Lower lobe of right lung (tissue), 2 donors: Measurements from ENCODE around the gene INPP4A. TPM values are rescaled to one million over a fixed set of nuclear protein-coding genes. Genes with fewer than 3 reads are reported as not detected.

ENCODE experiments used
- ATAC-seq, 2 donors: fragments of 200-7000 bp; cut with Tn5 transposase; one replicate each; pipeline ENCODE4 v1.9.1; 2020 to 2022; ENCODE audit warnings: mild to moderate bottlenecking in 2 of 2, moderate library complexity in 2 of 2
- DNase-seq: peaks from one replicate; pipeline ENCODE4 v3.0.0-alpha.2; 2020
- H3K27ac ChIP-seq: fragments of 200-600 bp; one replicate; pipeline ENCODE4 v1.8.0; 2022
- H3K27me3 ChIP-seq: fragments of 200-600 bp; one replicate; pipeline ENCODE4 v1.8.0; 2022; ENCODE audit warnings: low read depth
- H3K36me3 ChIP-seq: fragments of 200-600 bp; one replicate; pipeline ENCODE4 v1.8.0; 2022; ENCODE audit warnings: mild to moderate bottlenecking
- H3K4me1 ChIP-seq: fragments of 200-600 bp; one replicate; pipeline ENCODE4 v1.8.0; 2022
- H3K4me3 ChIP-seq: fragments of 200-600 bp; one replicate; pipeline ENCODE4 v1.8.0; 2022; ENCODE audit warnings: mild to moderate bottlenecking
- H3K9me3 ChIP-seq: fragments of 200-600 bp; one replicate; pipeline ENCODE4 v1.8.0; 2022
- CTCF ChIP-seq: fragments of 200-600 bp; IDR thresholded peaks from one replicate; pipeline ENCODE4 v1.8.0; 2022; ENCODE audit warnings: antibody characterized with exemption, mild to moderate bottlenecking
- intact Hi-C: fragments of 100-400 bp; cut with DNase I; formaldehyde crosslinking; loops from one replicate; pipeline ENCODE4 v1.11.0; 2022
- total RNA-seq: library from RNA; stranded (reverse); fragmentation: NEBNext Ultra II Directional; extraction: Animal tissue kit (Norgen Biotek cat#: 25700); gene quantifications from one replicate; pipeline ENCODE4 v1.2.1, GENCODE V29; 2021
- donor health status: DM: no; HTN: yes; CAD: no; lungs with severe emphysema.

Gene INPP4A
- total RNA-seq, 1 donor from 2014 or later, result 35.6 TPM

GRCh38 chr2:98441706-98442450, 2.8 kb upstream of the INPP4A start:
- intact Hi-C loops, result no loop called here
- H3K9me3 ChIP-seq, result peaks cover 3% of the 10 kb centered on the region
- DNase-seq, result no peak
- no peak for ATAC-seq
- TF ChIP-seq CTCF, result no peak
- no peaks in the 10 kb centered on the region for H3K36me3 ChIP-seq
- H3K4me1 ChIP-seq, result peaks cover 21% of the 10 kb centered on the region
- no peak overlapping the region for H3K4me3 ChIP-seq
- H3K27me3 ChIP-seq, result no peaks in the 10 kb centered on the region
- no peak overlapping the region for H3K27ac ChIP-seq

DNA sequence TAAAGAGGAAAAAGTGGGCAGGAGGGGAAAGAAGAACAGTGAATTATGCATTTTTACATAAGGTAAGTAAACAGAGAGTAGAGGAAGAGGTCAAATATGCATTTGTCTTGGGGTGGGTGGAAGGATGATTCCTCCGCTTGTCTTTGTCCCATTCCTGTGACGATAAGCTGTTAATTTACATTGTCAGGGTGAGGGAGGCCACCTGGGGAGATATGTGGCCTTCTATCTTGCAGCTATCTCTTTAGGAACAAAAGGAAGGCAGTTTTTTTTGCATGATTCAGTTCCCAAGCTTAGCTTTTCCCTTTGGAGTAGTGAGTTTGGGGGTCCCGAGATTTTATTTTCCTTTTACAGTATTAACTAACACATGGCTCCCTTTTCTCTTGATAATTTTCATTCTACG, 2.2 kb upstream of the INPP4A start:
- ATAC-seq (no peak), DNase-seq (no peak)
- intact Hi-C loops, result no loop called here
- no peak overlapping the region for H3K4me3 ChIP-seq
- peaks cover 24% of the 10 kb centered on the region for H3K4me1 ChIP-seq
- H3K9me3 ChIP-seq, result peaks cover 3% of the 10 kb centered on the region
- no peak overlapping the region for H3K27ac ChIP-seq
- H3K27me3 ChIP-seq, result no peaks in the 10 kb centered on the region
- no peak for TF ChIP-seq CTCF
- H3K36me3 ChIP-seq, result no peaks in the 10 kb centered on the region

GRCh38 chr2:98445177-98445682, 572 bp downstream of the INPP4A start:
- TF ChIP-seq CTCF, result no peak
- Histone ChIP-seq H3K27me3 (no peaks in the 10 kb centered on the region), H3K27ac (peak overlapping the region; percentile 82), H3K36me3 (no peaks in the 10 kb centered on the region), H3K9me3 (no peaks in the 10 kb centered on the region), H3K4me1 (peaks cover 24% of the 10 kb centered on the region), H3K4me3 (peak overlapping the region; percentile 77)
- DNase-seq, result peak; percentile 62
- intact Hi-C loops, result no loop called here
- ATAC-seq, result peak; percentile 58 to 60

DNA sequence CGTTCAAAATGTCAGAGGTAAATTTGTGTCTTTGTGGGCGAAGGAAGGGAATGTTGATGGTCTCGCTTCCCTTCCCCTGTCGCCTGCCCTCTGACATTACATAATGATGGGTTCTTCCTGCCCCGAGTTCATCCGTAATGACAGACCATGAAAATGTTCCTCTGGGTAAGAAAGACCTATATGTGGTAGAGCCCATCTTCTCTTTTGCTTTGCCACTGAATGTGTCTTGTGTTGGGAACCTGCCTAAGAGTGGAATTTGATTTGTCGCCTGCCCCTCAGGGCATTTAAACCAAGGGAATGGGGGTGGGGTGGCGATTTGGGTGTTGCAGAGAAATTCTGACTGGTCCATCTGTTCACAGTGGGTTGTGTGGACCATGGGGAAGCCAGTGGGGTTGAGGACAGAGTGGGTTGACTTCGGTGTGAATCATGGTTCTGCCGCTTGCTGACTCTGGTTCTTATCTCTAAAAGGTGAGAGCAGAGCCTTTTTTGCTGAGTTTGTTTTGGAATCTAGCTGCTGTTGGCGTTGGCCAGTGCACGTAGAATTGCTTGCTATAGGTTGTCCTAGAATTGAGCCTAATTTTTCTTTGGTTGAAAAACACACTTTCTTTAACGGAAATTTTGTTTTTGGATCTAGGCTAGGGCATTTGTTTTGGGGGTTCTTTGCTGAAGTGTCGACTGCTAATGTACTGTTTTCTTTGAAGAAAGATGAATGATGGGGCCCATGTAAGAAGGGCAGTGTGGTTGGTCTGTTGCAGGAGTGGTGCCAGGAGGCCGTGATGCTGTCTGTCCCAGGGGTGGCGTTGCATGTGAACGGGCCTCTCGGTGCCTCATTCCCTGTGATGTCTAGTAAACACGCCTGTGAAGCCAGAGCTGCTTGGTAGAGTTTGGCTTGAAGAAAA, 1.3 kb downstream of the INPP4A start:
- TF ChIP-seq CTCF, result no peak
- H3K4me3 ChIP-seq, result peak overlapping the region; percentile 77
- peak overlapping the region; percentile 82 for H3K27ac ChIP-seq
- intact Hi-C loops, result no loop called here
- ATAC-seq (peak; percentile 20 to 25), DNase-seq (no peak)
- peaks cover 27% of the 10 kb centered on the region for H3K4me1 ChIP-seq
- no peaks in the 10 kb centered on the region for H3K9me3 ChIP-seq
- no peaks in the 10 kb centered on the region for H3K36me3 ChIP-seq
- no peaks in the 10 kb centered on the region for H3K27me3 ChIP-seq

DNA sequence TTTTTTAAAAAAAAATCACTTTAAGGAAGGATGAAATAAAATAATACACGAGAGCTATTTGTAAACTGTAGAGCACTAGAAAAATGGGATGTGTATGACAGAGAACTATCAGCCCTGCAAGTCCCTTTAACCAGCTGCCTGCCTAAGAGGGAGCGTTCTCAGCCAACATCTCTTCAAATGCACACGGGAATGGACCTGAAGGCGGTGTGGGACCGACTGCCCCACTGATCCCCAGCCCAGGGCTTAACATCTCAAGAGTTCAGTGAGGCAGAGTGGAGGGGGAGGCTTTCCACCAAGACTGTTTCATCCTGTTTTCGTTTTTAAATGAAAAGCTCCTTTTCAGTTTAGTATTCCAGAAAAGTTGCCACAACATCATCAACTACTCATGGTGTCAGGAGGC, 2.2 kb downstream of the INPP4A start:
- DNase-seq (no peak), ATAC-seq (no peak)
- peaks cover 34% of the 10 kb centered on the region for H3K4me1 ChIP-seq
- no peaks in the 10 kb centered on the region for H3K27me3 ChIP-seq
- no peaks in the 10 kb centered on the region for H3K36me3 ChIP-seq
- intact Hi-C loops, result no loop called here
- no peak overlapping the region for H3K4me3 ChIP-seq
- H3K27ac ChIP-seq, result no peak overlapping the region
- no peak for TF ChIP-seq CTCF
- H3K9me3 ChIP-seq, result no peaks in the 10 kb centered on the region
